Measurements from ENCODE around the gene MRPS6. TPM values are rescaled to one million over a fixed set of nuclear protein-coding genes. Genes with fewer than 3 reads are reported as not detected.

MRPS6 gene
- total and polyA plus RNA-seq, 9 donors: 19.1 to 104 (median 46.5) TPM

DNA sequence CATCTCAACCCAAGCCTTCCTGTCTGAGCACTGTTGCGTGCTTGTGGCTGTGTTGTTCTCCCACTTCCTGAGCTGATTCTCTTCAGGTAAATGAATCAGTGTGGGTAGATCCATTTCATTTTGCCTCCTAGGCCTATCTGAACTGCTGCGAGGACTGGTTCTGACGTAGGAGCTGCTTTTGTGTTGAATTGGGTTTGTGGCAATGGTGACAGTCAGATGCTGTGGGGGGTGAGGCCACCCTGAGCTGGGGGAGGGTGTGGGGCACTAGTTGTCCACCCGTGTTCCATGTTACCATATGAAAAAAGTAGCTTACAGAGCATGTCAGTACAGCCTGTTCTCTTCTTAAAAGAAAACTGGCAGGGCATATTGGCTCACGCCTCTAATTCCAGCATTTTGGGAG, 81.5 kb downstream of the MRPS6 start:
- Histone ChIP-seq H3K9me3 (no peaks in the 10 kb centered on the region), H3K27ac (no peak overlapping the region), H3K36me3 (no peaks in the 10 kb centered on the region), H3K27me3 (no peaks in the 10 kb centered on the region), H3K4me3 (no peak overlapping the region), H3K4me1 (ENCODE audit: insufficient read depth) (peaks cover 7% of the 10 kb centered on the region)
- DNase-seq: no peak
- WGBS, 3 donors: 88 to 94% (median 89%) methylated on average over 5 of the region's 5 CpGs
- intact Hi-C loops (cut with DNase I): no loop called here
- TF ChIP-seq, protein P1, sequence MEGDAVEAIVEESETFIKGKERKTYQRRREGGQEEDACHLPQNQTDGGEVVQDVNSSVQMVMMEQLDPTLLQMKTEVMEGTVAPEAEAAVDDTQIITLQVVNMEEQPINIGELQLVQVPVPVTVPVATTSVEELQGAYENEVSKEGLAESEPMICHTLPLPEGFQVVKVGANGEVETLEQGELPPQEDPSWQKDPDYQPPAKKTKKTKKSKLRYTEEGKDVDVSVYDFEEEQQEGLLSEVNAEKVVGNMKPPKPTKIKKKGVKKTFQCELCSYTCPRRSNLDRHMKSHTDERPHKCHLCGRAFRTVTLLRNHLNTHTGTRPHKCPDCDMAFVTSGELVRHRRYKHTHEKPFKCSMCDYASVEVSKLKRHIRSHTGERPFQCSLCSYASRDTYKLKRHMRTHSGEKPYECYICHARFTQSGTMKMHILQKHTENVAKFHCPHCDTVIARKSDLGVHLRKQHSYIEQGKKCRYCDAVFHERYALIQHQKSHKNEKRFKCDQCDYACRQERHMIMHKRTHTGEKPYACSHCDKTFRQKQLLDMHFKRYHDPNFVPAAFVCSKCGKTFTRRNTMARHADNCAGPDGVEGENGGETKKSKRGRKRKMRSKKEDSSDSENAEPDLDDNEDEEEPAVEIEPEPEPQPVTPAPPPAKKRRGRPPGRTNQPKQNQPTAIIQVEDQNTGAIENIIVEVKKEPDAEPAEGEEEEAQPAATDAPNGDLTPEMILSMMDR (IDR thresholded peaks at IDR 0.05): no peak
- TF ChIP-seq POLR2A (IDR thresholded peaks at IDR 0.05) (no peak), EP300 (IDR thresholded peaks at IDR 0.05) (no peak)

DNA sequence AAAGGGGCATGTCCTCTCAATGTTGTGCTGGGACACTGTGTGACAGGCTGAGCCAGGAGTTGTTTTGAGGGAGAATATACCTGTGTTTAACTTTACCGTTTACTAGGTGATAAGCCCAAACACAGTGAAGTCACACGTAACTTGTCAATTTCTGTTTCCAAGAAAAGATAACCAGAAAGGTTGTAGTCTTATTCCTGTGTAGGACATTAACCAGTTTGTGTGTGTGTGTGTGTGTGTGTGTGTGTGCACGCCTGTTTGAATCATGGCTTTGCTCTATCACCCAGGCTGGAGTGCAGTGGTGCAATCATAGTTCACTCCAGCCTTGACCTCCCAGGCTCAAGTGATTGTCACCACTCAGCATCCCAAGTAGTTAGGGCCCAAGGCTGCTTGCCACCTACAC, 83.6 kb downstream of the MRPS6 start:
- Histone ChIP-seq H3K27me3 (no peaks in the 10 kb centered on the region), H3K27ac (no peak overlapping the region), H3K9me3 (no peaks in the 10 kb centered on the region), H3K36me3 (no peaks in the 10 kb centered on the region), H3K4me1 (ENCODE audit: insufficient read depth) (peaks cover 7% of the 10 kb centered on the region), H3K4me3 (no peak overlapping the region)
- DNase-seq: peak in 1 of 5 donors; percentile 28
- 60 to 73% (median 68%) methylated on average over 3 of the region's 3 CpGs for WGBS, 3 donors
- intact Hi-C loops (cut with DNase I): no loop called here
- TF ChIP-seq EP300 (IDR thresholded peaks at IDR 0.05): no peak
- TF ChIP-seq POLR2A (IDR thresholded peaks at IDR 0.05): no peak
- TF ChIP-seq, protein P1 (IDR thresholded peaks at IDR 0.05): no peak

DNA sequence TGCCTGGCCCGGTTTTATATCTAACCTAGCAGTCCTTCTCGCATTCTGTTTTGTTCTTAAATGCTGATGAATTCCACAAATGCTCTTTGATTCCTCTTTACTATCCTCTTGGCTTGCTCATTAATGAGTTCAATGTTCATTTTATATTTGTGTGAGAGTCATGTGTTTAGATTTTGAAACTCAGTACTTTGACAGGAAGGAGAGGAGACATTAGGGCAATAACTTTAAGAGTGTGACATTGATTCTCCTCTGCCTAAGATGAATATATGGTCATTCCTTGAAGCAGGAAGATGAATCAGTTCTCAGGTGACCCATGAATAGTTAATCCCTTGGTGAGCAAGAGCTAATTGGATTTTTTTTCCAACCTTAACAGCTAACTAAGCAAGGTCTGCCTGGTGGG, 84.1 kb downstream of the MRPS6 start:
- H3K27ac ChIP-seq: no peak overlapping the region

DNA sequence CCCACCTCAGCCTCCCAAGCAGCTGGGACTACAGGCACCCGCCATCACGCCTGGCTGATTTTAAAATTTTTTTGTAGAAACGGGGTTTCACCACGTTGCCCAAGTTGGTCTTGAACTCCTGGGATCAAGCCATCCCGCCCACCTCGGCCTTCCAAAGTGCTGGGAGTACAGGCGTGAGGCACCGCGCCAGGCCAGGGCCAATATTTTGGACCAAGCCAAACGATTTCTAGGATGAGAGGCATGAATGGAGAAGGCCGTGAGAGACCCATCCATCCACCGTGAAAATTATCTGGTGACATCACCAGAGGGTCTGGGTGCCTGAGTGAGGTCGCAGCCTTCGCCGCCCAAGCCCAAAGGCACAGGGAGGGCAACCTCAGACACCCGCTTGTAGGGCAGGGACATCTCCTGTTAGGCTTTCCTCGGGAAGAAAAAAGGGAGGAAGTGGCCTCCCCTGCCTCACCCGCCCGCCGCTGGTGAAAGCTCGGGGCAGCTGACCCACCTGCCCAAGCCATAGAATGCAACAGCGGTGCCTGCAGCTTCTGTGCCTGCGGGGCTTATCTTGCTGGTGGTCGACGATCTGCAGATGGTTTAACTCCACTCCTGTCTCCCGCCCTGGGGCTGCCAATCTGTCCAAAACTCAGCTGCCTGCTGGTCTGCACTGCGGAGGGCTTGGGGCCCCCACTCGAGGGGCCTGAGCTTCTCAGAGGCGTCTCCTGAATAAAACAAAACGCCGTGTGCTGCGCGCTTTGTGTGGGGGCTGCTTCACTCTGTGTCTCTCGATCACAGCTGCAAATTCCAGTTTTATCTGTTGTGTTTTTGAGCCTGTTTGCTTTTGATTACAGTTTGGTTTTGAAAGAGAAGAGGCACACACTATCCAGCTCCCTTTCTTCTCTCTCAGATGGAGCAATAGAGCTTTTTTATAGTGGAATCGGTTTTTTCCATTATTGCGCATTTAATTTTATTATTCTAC, 85.8 kb downstream of the MRPS6 start:
- H3K36me3 ChIP-seq: no peaks in the 10 kb centered on the region
- peak in 4 of 5 donors; percentile 39 to 73 (median 54) for DNase-seq
- peaks cover 7% of the 10 kb centered on the region for H3K4me1 ChIP-seq (ENCODE audit: insufficient read depth)
- H3K9me3 ChIP-seq: no peaks in the 10 kb centered on the region
- no peak for TF ChIP-seq POLR2A (IDR thresholded peaks at IDR 0.05)
- TF ChIP-seq, protein P1 (IDR thresholded peaks at IDR 0.05): no peak
- no peak for TF ChIP-seq EP300 (IDR thresholded peaks at IDR 0.05)
- H3K4me3 ChIP-seq: no peak overlapping the region
- no peaks in the 10 kb centered on the region for H3K27me3 ChIP-seq
- intact Hi-C loops (cut with DNase I): no loop called here
- H3K27ac ChIP-seq: peak overlapping the region; percentile 30 to 76
- WGBS, 3 donors: 26 to 54% (median 27%) methylated on average over 35 to 36 of the region's 36 CpGs

More for the DNA sequence above, 84.1 kb downstream of the MRPS6 start:
- 23 to 42% (median 31%) methylated on average over 2 of the region's 2 CpGs for WGBS, 3 donors
- Histone ChIP-seq H3K4me1 (ENCODE audit: insufficient read depth) (peaks cover 7% of the 10 kb centered on the region), H3K27me3 (no peaks in the 10 kb centered on the region), H3K4me3 (no peak overlapping the region), H3K9me3 (no peaks in the 10 kb centered on the region), H3K36me3 (no peaks in the 10 kb centered on the region)
- TF ChIP-seq, protein P1 (IDR thresholded peaks at IDR 0.05): no peak
- TF ChIP-seq EP300 (IDR thresholded peaks at IDR 0.05): no peak
- no peak for TF ChIP-seq POLR2A (IDR thresholded peaks at IDR 0.05)
- intact Hi-C loops (cut with DNase I): no loop called here
- no peak for DNase-seq
